ENCODE data around the gene ATP4B. TPM values are rescaled to one million over a fixed set of nuclear protein-coding genes. Genes with fewer than 3 reads are reported as not detected.

ATP4B gene
- total RNA-seq, 2 experiments from 2014 or later = not detected

GRCh38 chr13:113641426-113641825, 16.6 kb downstream of the ATP4B start:
- Mint-ChIP-seq H3K36me3 (ENCODE audit: low read depth) (peaks cover 58% of the 10 kb centered on the region), H3K27me3 (no peaks in the 10 kb centered on the region)

GRCh38 chr13:113639616-113640262, 18.3 kb downstream of the ATP4B start:
- ChIA-PET POLR2A (no interaction called here), CTCF (no interaction called here)
- H3K4me3 Mint-ChIP-seq = no peak overlapping the region
- H3K27ac Mint-ChIP-seq = no peak overlapping the region
- H3K4me1 Mint-ChIP-seq = no peaks in the 10 kb centered on the region
- H3K36me3 Mint-ChIP-seq (ENCODE audit: low read depth) = peaks cover 70% of the 10 kb centered on the region
- no peaks in the 10 kb centered on the region for H3K9me3 Mint-ChIP-seq
- no peak for DNase-seq
- H3K27me3 Mint-ChIP-seq = no peaks in the 10 kb centered on the region

More at GRCh38 chr13:113641426-113641825, 16.6 kb downstream of the ATP4B start:
- Mint-ChIP-seq H3K4me1 (peaks cover 2% of the 10 kb centered on the region), H3K27ac (no peak overlapping the region), H3K9me3 (no peaks in the 10 kb centered on the region), H3K4me3 (no peak overlapping the region)
- POLR2A ChIA-PET = no interaction called here
- CTCF ChIA-PET = no interaction called here
- no peak for DNase-seq

GRCh38 chr13:113638806-113639205, 19.2 kb downstream of the ATP4B start:
- H3K36me3 Mint-ChIP-seq (ENCODE audit: low read depth) = peaks cover 80% of the 10 kb centered on the region
- no peak for DNase-seq
- H3K4me1 Mint-ChIP-seq = peaks cover 2% of the 10 kb centered on the region
- no peaks in the 10 kb centered on the region for H3K9me3 Mint-ChIP-seq
- no peak overlapping the region for H3K27ac Mint-ChIP-seq
- ChIA-PET CTCF (no interaction called here), POLR2A (no interaction called here)
- no peak overlapping the region for H3K4me3 Mint-ChIP-seq
- no peaks in the 10 kb centered on the region for H3K27me3 Mint-ChIP-seq

GRCh38 chr13:113638173-113638746, 19.7 kb downstream of the ATP4B start:
- Mint-ChIP-seq H3K36me3 (ENCODE audit: low read depth) (peaks cover 85% of the 10 kb centered on the region), H3K27ac (no peak overlapping the region), H3K27me3 (no peaks in the 10 kb centered on the region), H3K4me3 (no peak overlapping the region), H3K9me3 (no peaks in the 10 kb centered on the region), H3K4me1 (peaks cover 2% of the 10 kb centered on the region)
- no peak for DNase-seq
- CTCF ChIA-PET = no interaction called here
- POLR2A ChIA-PET = no interaction called here

GRCh38 chr13:113637262-113638160, 20.5 kb downstream of the ATP4B start:
- Mint-ChIP-seq H3K36me3 (ENCODE audit: low read depth) (peaks cover 87% of the 10 kb centered on the region), H3K4me1 (peaks cover 2% of the 10 kb centered on the region), H3K27ac (no peak overlapping the region), H3K27me3 (no peaks in the 10 kb centered on the region), H3K9me3 (no peaks in the 10 kb centered on the region), H3K4me3 (no peak overlapping the region)
- POLR2A ChIA-PET = no interaction called here
- no peak for DNase-seq
- CTCF ChIA-PET = no interaction called here

GRCh38 chr13:113636266-113636963, 21.6 kb downstream of the ATP4B start:
- CTCF ChIA-PET = no interaction called here
- Mint-ChIP-seq H3K36me3 (ENCODE audit: low read depth) (peaks cover 85% of the 10 kb centered on the region), H3K4me1 (peaks cover 2% of the 10 kb centered on the region), H3K27ac (no peak overlapping the region), H3K4me3 (no peak overlapping the region), H3K9me3 (no peaks in the 10 kb centered on the region), H3K27me3 (no peaks in the 10 kb centered on the region)
- DNase-seq = no peak
- POLR2A ChIA-PET = no interaction called here

GRCh38 chr13:113635709-113636108, 22.3 kb downstream of the ATP4B start:
- POLR2A ChIA-PET = no interaction called here
- peaks cover 84% of the 10 kb centered on the region for H3K36me3 Mint-ChIP-seq (ENCODE audit: low read depth)

GRCh38 chr13:113635048-113635420, 23.0 kb downstream of the ATP4B start:
- Mint-ChIP-seq H3K4me1 (peaks cover 2% of the 10 kb centered on the region), H3K4me3 (no peak overlapping the region), H3K9me3 (no peaks in the 10 kb centered on the region), H3K36me3 (ENCODE audit: low read depth) (peaks cover 78% of the 10 kb centered on the region), H3K27me3 (no peaks in the 10 kb centered on the region), H3K27ac (no peak overlapping the region)
- ChIA-PET POLR2A (no interaction called here), CTCF (no interaction called here)
- no peak for DNase-seq

More at GRCh38 chr13:113635709-113636108, 22.3 kb downstream of the ATP4B start:
- Mint-ChIP-seq H3K27me3 (no peaks in the 10 kb centered on the region), H3K27ac (no peak overlapping the region), H3K4me1 (peaks cover 2% of the 10 kb centered on the region), H3K9me3 (no peaks in the 10 kb centered on the region), H3K4me3 (no peak overlapping the region)
- no peak for DNase-seq
- CTCF ChIA-PET = no interaction called here

GRCh38 chr13:113634279-113635047, 23.5 kb downstream of the ATP4B start:
- Mint-ChIP-seq H3K27ac (no peak overlapping the region), H3K4me3 (no peak overlapping the region), H3K27me3 (no peaks in the 10 kb centered on the region), H3K36me3 (ENCODE audit: low read depth) (peaks cover 79% of the 10 kb centered on the region), H3K9me3 (no peaks in the 10 kb centered on the region), H3K4me1 (peaks cover 2% of the 10 kb centered on the region)
- CTCF ChIA-PET = no interaction called here
- POLR2A ChIA-PET = no interaction called here
- DNase-seq = no peak

- H3K9me3 Mint-ChIP-seq = no peaks in the 10 kb centered on the region
- no peak overlapping the region for H3K27ac Mint-ChIP-seq
- H3K4me1 Mint-ChIP-seq = peaks cover 2% of the 10 kb centered on the region
- ChIA-PET CTCF (no interaction called here), POLR2A (no interaction called here)
- H3K36me3 Mint-ChIP-seq (ENCODE audit: low read depth) = peaks cover 81% of the 10 kb centered on the region
- H3K4me3 Mint-ChIP-seq = no peak overlapping the region
- no peak for DNase-seq
- H3K27me3 Mint-ChIP-seq = no peaks in the 10 kb centered on the region
Observed at GRCh38 chr13:113633485-113633873, 24.5 kb downstream of the ATP4B start.

GRCh38 chr13:113632706-113633484, 25.1 kb downstream of the ATP4B start:
- Mint-ChIP-seq H3K4me3 (no peak overlapping the region), H3K36me3 (ENCODE audit: low read depth) (peaks cover 80% of the 10 kb centered on the region), H3K4me1 (peaks cover 2% of the 10 kb centered on the region), H3K9me3 (no peaks in the 10 kb centered on the region), H3K27ac (no peak overlapping the region), H3K27me3 (no peaks in the 10 kb centered on the region)
- CTCF ChIA-PET = no interaction called here
- no peak for DNase-seq
- POLR2A ChIA-PET = no interaction called here

- no peaks in the 10 kb centered on the region for H3K27me3 Mint-ChIP-seq
Observed at GRCh38 chr13:113631341-113632095, 26.5 kb downstream of the ATP4B start.

More at GRCh38 chr13:113631341-113632095, 26.5 kb downstream of the ATP4B start:
- DNase-seq = no peak
- CTCF ChIA-PET = no interaction called here
- Mint-ChIP-seq H3K36me3 (ENCODE audit: low read depth) (peaks cover 74% of the 10 kb centered on the region), H3K27ac (no peak overlapping the region), H3K4me1 (peaks cover 2% of the 10 kb centered on the region), H3K9me3 (no peaks in the 10 kb centered on the region), H3K4me3 (no peak overlapping the region)
- POLR2A ChIA-PET = no interaction called here
